GM12878 (cell line): ENCODE data around the gene SLC22A24.

Experiments
- ATF2 ChIP-seq: IDR thresholded peaks from 2 replicates; pipeline ENCODE4 v1.6.1; 2012; ENCODE audit warnings: low read length, inconsistent platforms
- MEF2A ChIP-seq: IDR thresholded peaks from 2 replicates; pipeline ENCODE4 v1.6.1; 2011; ENCODE audit warnings: low read depth, mild to moderate bottlenecking, low read length, moderate library complexity; ENCODE audit not compliant: insufficient read depth
- ZBTB40 ChIP-seq: fragments of 450-650 bp; IDR thresholded peaks from 2 replicates; pipeline ENCODE4 v1.6.1; 2016; ENCODE audit warnings: mild to moderate bottlenecking, moderate library complexity, borderline replicate concordance

GRCh38 chr11:63099555-63099954 lies 44.5 kb downstream of the SLC22A24 start:
- TF ChIP-seq MEF2A (no peak), ATF2 (no peak), ZBTB40 (no peak)
